KMS-11 (cell line): Measurements from ENCODE around the gene PDZRN4.

Source experiments
- H2AFZ ChIP-seq: fragments of 200-600 bp; sonication (generic); 2 replicates; pipeline ENCODE4 v1.6.1; 2016; ENCODE audit warnings: antibody characterized with exemption, mixed run types, low read depth
- H3K27ac ChIP-seq: fragments of 200-600 bp; sonication (generic); 2 replicates; pipeline ENCODE4 v1.6.1; 2016; ENCODE audit warnings: mild to moderate bottlenecking, mixed run types
- H3K27me3 ChIP-seq: fragments of 200-600 bp; sonication (generic); 2 replicates; pipeline ENCODE4 v1.6.1; 2017; ENCODE audit warnings: mild to moderate bottlenecking, low read depth, mixed run types, moderate library complexity; ENCODE audit not compliant: insufficient read depth
- H3K36me3 ChIP-seq: fragments of 200-600 bp; sonication (generic); 2 replicates; pipeline ENCODE4 v1.6.1; 2017; ENCODE audit warnings: mild to moderate bottlenecking, mixed run types; ENCODE audit not compliant: insufficient read depth
- H3K4me1 ChIP-seq: fragments of 200-600 bp; sonication (generic); 2 replicates; pipeline ENCODE4 v1.6.1; 2016; ENCODE audit warnings: mild to moderate bottlenecking, low read depth, mixed run types; ENCODE audit not compliant: poor library complexity, severe bottlenecking
- H3K4me2 ChIP-seq: fragments of 200-600 bp; sonication (generic); 2 replicates; pipeline ENCODE4 v1.7.0; 2016; ENCODE audit warnings: mild to moderate bottlenecking, mixed run types
- H3K4me3 ChIP-seq: fragments of 200-600 bp; sonication (generic); IDR thresholded peaks from 2 replicates; pipeline ENCODE4 v1.6.1; 2017; ENCODE audit warnings: low read depth, low read length, mixed read lengths; ENCODE audit not compliant: insufficient read depth
- H3K79me2 ChIP-seq: fragments of 200-600 bp; sonication (generic); 2 replicates; pipeline ENCODE4 v1.6.1; 2016; ENCODE audit warnings: low read depth, mixed run types; ENCODE audit not compliant: insufficient read depth
- H3K9ac ChIP-seq: fragments of 200-600 bp; sonication (generic); 2 replicates; pipeline ENCODE4 v1.6.1; 2016; ENCODE audit warnings: mild to moderate bottlenecking, mixed run types
- H4K20me1 ChIP-seq: fragments of 200-600 bp; sonication (generic); 2 replicates; pipeline ENCODE4 v1.6.1; 2016; ENCODE audit warnings: mild to moderate bottlenecking, mixed run types; ENCODE audit not compliant: insufficient read depth
- TF ChIP-seq, protein P1 (sequence below): fragments of 200-600 bp; sonication (generic); conservative IDR thresholded peaks from 2 replicates; pipeline ENCODE4 v1.6.1; 2017; ENCODE audit warnings: low read depth, mild to moderate bottlenecking, antibody characterized with exemption, low read length, moderate library complexity, mixed read lengths

Gene PDZRN4

DNA sequence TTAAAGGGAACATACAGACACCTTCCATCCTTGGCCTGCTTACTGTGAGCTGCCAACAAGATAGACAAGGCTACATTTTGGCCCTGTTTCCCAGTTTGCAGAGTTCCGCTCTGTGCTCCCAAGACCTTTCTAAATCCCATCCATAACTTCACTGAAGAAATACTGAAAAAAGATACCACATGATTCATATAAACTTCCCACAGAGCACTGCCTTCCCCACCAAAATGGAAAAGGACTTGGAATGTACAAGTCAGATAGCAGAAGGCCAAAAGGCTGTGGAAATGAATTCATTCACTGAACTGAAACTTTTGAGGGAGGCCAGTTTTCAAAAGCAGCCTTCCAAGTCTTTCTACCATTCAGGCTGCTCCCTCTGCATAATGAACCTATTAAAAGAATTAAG is 29.6 kb downstream of the PDZRN4 start:
- Histone ChIP-seq H3K27me3 (no peaks in the 10 kb centered on the region), H4K20me1 (no peaks in the 10 kb centered on the region), H3K79me2 (no peaks in the 10 kb centered on the region), H3K4me1 (no peaks in the 10 kb centered on the region), H3K4me2 (no peak overlapping the region), H3K4me3 (no peak overlapping the region), H3K27ac (no peak overlapping the region), H3K36me3 (no peaks in the 10 kb centered on the region), H3K9ac (no peak overlapping the region), H2AFZ (no peak overlapping the region)
- TF ChIP-seq, protein P1, sequence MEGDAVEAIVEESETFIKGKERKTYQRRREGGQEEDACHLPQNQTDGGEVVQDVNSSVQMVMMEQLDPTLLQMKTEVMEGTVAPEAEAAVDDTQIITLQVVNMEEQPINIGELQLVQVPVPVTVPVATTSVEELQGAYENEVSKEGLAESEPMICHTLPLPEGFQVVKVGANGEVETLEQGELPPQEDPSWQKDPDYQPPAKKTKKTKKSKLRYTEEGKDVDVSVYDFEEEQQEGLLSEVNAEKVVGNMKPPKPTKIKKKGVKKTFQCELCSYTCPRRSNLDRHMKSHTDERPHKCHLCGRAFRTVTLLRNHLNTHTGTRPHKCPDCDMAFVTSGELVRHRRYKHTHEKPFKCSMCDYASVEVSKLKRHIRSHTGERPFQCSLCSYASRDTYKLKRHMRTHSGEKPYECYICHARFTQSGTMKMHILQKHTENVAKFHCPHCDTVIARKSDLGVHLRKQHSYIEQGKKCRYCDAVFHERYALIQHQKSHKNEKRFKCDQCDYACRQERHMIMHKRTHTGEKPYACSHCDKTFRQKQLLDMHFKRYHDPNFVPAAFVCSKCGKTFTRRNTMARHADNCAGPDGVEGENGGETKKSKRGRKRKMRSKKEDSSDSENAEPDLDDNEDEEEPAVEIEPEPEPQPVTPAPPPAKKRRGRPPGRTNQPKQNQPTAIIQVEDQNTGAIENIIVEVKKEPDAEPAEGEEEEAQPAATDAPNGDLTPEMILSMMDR = no peak

DNA sequence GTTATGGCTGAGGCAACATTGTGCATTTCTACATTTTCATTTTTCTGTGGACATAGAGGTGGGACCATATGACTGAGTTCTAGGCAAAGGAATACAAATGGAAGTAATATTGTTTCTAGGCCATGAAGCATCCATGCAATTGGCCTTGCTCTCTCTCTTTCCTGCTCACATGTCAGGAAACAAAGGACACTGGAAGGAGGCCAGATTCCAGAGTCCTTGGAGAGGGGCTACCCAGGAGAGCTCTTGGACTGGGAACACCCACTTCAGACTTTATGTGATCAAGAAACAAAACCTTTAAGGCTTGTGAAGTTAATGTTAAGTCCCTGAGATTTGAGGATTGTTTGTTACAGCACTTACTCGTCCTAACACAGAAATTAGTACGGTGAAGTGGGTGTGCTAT is 32.8 kb downstream of the PDZRN4 start:
- H3K79me2 ChIP-seq = no peaks in the 10 kb centered on the region
- TF ChIP-seq, protein P1 = no peak
- H3K27me3 ChIP-seq = no peaks in the 10 kb centered on the region
- H3K9ac ChIP-seq = no peak overlapping the region
- H3K27ac ChIP-seq = no peak overlapping the region
- H3K4me3 ChIP-seq = no peak overlapping the region
- H3K4me2 ChIP-seq = no peak overlapping the region
- H2AFZ ChIP-seq = no peak overlapping the region
- no peaks in the 10 kb centered on the region for H3K36me3 ChIP-seq
- no peaks in the 10 kb centered on the region for H3K4me1 ChIP-seq
- H4K20me1 ChIP-seq = no peaks in the 10 kb centered on the region

DNA sequence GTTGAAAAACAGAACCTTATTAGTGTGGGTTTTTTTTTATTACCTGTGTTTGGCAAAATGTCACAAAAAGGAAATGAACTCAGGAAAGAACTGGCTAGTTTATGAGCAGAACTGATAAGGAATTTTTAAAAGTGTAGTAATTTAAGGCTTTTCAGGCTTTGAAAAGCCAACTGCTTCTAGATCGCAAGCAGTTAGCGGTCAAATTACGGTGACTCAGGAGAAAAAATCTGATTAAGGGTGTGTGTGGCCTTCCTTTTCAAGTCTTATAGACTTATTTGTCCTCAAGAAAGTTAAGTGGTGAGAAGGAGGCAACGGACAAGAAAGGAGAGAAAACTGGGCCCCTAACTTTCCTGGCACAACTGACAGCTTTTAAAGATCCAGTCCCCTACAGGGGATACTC is 33.4 kb downstream of the PDZRN4 start:
- H3K27ac ChIP-seq = no peak overlapping the region
- H4K20me1 ChIP-seq = no peaks in the 10 kb centered on the region
- no peak overlapping the region for H3K4me3 ChIP-seq
- TF ChIP-seq, protein P1 = no peak
- no peak overlapping the region for H3K9ac ChIP-seq
- no peaks in the 10 kb centered on the region for H3K4me1 ChIP-seq
- no peaks in the 10 kb centered on the region for H3K27me3 ChIP-seq
- no peak overlapping the region for H3K4me2 ChIP-seq
- H3K79me2 ChIP-seq = no peaks in the 10 kb centered on the region
- no peaks in the 10 kb centered on the region for H3K36me3 ChIP-seq
- no peak overlapping the region for H2AFZ ChIP-seq

DNA sequence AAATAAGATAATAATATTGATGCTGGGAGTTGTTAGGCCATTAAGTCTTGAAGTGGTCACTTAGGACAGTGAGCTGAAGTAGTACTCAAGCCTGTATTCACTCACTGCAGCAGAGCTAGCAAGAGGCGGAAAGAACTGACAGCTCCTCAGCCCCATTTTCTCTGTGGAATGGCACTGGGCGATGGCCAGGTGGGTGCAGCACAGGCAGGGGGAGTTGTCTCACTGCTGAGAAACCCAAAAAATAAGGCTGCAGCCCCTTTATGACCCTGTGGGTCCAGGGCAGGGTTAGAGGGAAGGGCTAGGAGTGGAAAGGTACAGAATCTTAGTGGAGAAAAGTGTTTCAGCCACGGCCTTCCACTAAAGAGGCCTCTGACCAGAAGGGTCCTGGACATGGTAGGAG is 35.5 kb downstream of the PDZRN4 start:
- Histone ChIP-seq H3K9ac (no peak overlapping the region), H3K27me3 (no peaks in the 10 kb centered on the region), H3K4me1 (no peaks in the 10 kb centered on the region), H3K36me3 (no peaks in the 10 kb centered on the region), H3K4me3 (no peak overlapping the region), H4K20me1 (no peaks in the 10 kb centered on the region), H3K4me2 (no peak overlapping the region), H3K27ac (no peak overlapping the region), H3K79me2 (no peaks in the 10 kb centered on the region), H2AFZ (no peak overlapping the region)
- TF ChIP-seq, protein P1 = no peak

DNA sequence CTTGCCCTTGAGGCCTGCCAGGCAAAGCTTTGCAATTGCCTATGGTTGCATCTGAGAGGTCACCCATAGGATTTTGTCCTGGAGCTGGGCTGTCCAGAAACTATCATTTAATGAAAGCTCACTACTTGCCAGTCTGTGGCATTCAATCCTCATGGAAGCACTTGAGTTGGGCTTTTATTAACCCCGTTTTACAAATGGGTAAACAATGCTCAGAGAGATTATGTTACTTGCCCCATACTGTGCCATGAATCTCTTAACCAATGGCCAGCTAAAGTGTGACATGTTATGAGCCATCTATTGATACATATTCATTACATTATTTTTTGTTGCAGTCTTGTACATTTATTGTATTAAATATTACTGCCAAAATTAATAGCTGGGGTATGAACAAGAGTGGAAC is 35.9 kb downstream of the PDZRN4 start:
- no peak overlapping the region for H3K4me3 ChIP-seq
- no peaks in the 10 kb centered on the region for H3K27me3 ChIP-seq
- H2AFZ ChIP-seq = no peak overlapping the region
- TF ChIP-seq, protein P1 = no peak
- no peak overlapping the region for H3K9ac ChIP-seq
- H3K4me1 ChIP-seq = no peaks in the 10 kb centered on the region
- no peaks in the 10 kb centered on the region for H3K36me3 ChIP-seq
- no peak overlapping the region for H3K27ac ChIP-seq
- no peak overlapping the region for H3K4me2 ChIP-seq
- H4K20me1 ChIP-seq = no peaks in the 10 kb centered on the region
- H3K79me2 ChIP-seq = no peaks in the 10 kb centered on the region
